Measurements from ENCODE around the gene CALHM4.

Gene CALHM4

GRCh38 chr6:116575227-116575626 lies 21.7 kb downstream of the CALHM4 start:
- H3K9ac ChIP-seq (ENCODE audit: insufficient read length, low read depth) = no peak overlapping the region
- H3K4me1 ChIP-seq (ENCODE audit: insufficient read depth, insufficient read length) = no peaks in the 10 kb centered on the region
- peaks cover 38% of the 10 kb centered on the region for H3K36me3 ChIP-seq (ENCODE audit: insufficient read depth, insufficient read length, low read length)
- H3K4me3 ChIP-seq (ENCODE audit: insufficient read length, low read depth) = no peak overlapping the region
- no peak for DNase-seq (ENCODE audit: low read depth, low spot score)
- no peaks in the 10 kb centered on the region for H3K27me3 ChIP-seq (ENCODE audit: insufficient read depth, insufficient read length)
- TF ChIP-seq SUZ12 (IDR thresholded peaks at IDR 0.05; ENCODE audit: extremely low read depth, insufficient read depth, insufficient read length) = no peak
- no peak for TF ChIP-seq ZNF274 (IDR thresholded peaks at IDR 0.05; ENCODE audit: low read depth, low read length)
- TF ChIP-seq YY1 (IDR thresholded peaks at IDR 0.05; ENCODE audit: insufficient read depth, insufficient read length) = no peak
- no peaks in the 10 kb centered on the region for H3K9me3 ChIP-seq (ENCODE audit: insufficient read depth, low read length)

- Histone ChIP-seq H3K9me3 (ENCODE audit: insufficient read depth, low read length) (no peaks in the 10 kb centered on the region), H3K36me3 (ENCODE audit: insufficient read depth, insufficient read length, low read length) (peaks cover 47% of the 10 kb centered on the region), H3K9ac (ENCODE audit: insufficient read length, low read depth) (no peak overlapping the region), H3K4me3 (ENCODE audit: insufficient read length, low read depth) (no peak overlapping the region), H3K27me3 (ENCODE audit: insufficient read depth, insufficient read length) (no peaks in the 10 kb centered on the region), H3K4me1 (ENCODE audit: insufficient read depth, insufficient read length) (no peaks in the 10 kb centered on the region)
- TF ChIP-seq ZNF274 (IDR thresholded peaks at IDR 0.05; ENCODE audit: low read depth, low read length) (no peak), SUZ12 (IDR thresholded peaks at IDR 0.05; ENCODE audit: extremely low read depth, insufficient read depth, insufficient read length) (no peak), YY1 (IDR thresholded peaks at IDR 0.05; ENCODE audit: insufficient read depth, insufficient read length) (no peak)
- no peak for DNase-seq (ENCODE audit: low read depth, low spot score)
These were observed 23.9 kb downstream of the CALHM4 start for GRCh38 chr6:116577486-116577885.

- Histone ChIP-seq H3K4me1 (ENCODE audit: insufficient read depth, insufficient read length) (no peaks in the 10 kb centered on the region), H3K9ac (ENCODE audit: insufficient read length, low read depth) (no peak overlapping the region), H3K36me3 (ENCODE audit: insufficient read depth, insufficient read length, low read length) (peaks cover 52% of the 10 kb centered on the region), H3K27me3 (ENCODE audit: insufficient read depth, insufficient read length) (no peaks in the 10 kb centered on the region), H3K4me3 (ENCODE audit: insufficient read length, low read depth) (no peak overlapping the region), H3K9me3 (ENCODE audit: insufficient read depth, low read length) (no peaks in the 10 kb centered on the region)
- no peak for DNase-seq (ENCODE audit: low read depth, low spot score)
- TF ChIP-seq YY1 (IDR thresholded peaks at IDR 0.05; ENCODE audit: insufficient read depth, insufficient read length) = no peak
- TF ChIP-seq SUZ12 (IDR thresholded peaks at IDR 0.05; ENCODE audit: extremely low read depth, insufficient read depth, insufficient read length) = no peak
- no peak for TF ChIP-seq ZNF274 (IDR thresholded peaks at IDR 0.05; ENCODE audit: low read depth, low read length)
These were observed 24.8 kb downstream of the CALHM4 start for GRCh38 chr6:116578335-116578734.

GRCh38 chr6:116579143-116579542 lies 25.6 kb downstream of the CALHM4 start:
- peaks cover 47% of the 10 kb centered on the region for H3K36me3 ChIP-seq (ENCODE audit: insufficient read depth, insufficient read length, low read length)
- no peak overlapping the region for H3K4me3 ChIP-seq (ENCODE audit: insufficient read length, low read depth)
- H3K9me3 ChIP-seq (ENCODE audit: insufficient read depth, low read length) = no peaks in the 10 kb centered on the region
- H3K27me3 ChIP-seq (ENCODE audit: insufficient read depth, insufficient read length) = no peaks in the 10 kb centered on the region
- TF ChIP-seq YY1 (IDR thresholded peaks at IDR 0.05; ENCODE audit: insufficient read depth, insufficient read length) (no peak), ZNF274 (IDR thresholded peaks at IDR 0.05; ENCODE audit: low read depth, low read length) (no peak), SUZ12 (IDR thresholded peaks at IDR 0.05; ENCODE audit: extremely low read depth, insufficient read depth, insufficient read length) (no peak)
- no peak overlapping the region for H3K9ac ChIP-seq (ENCODE audit: insufficient read length, low read depth)
- DNase-seq (ENCODE audit: low read depth, low spot score) = no peak
- H3K4me1 ChIP-seq (ENCODE audit: insufficient read depth, insufficient read length) = no peaks in the 10 kb centered on the region

- no peaks in the 10 kb centered on the region for H3K27me3 ChIP-seq (ENCODE audit: insufficient read depth, insufficient read length)
- no peak for TF ChIP-seq SUZ12 (IDR thresholded peaks at IDR 0.05; ENCODE audit: extremely low read depth, insufficient read depth, insufficient read length)
- no peak for TF ChIP-seq YY1 (IDR thresholded peaks at IDR 0.05; ENCODE audit: insufficient read depth, insufficient read length)
- no peak for TF ChIP-seq ZNF274 (IDR thresholded peaks at IDR 0.05; ENCODE audit: low read depth, low read length)
These were observed 26.6 kb downstream of the CALHM4 start for GRCh38 chr6:116580198-116580597.

GRCh38 chr6:116586276-116586675 lies 32.7 kb downstream of the CALHM4 start:
- no peak overlapping the region for H3K4me3 ChIP-seq (ENCODE audit: insufficient read length, low read depth)
- H3K36me3 ChIP-seq (ENCODE audit: insufficient read depth, insufficient read length, low read length) = peaks cover 44% of the 10 kb centered on the region

More at GRCh38 chr6:116580198-116580597, 26.6 kb downstream of the CALHM4 start:
- Histone ChIP-seq H3K4me1 (ENCODE audit: insufficient read depth, insufficient read length) (no peaks in the 10 kb centered on the region), H3K9ac (ENCODE audit: insufficient read length, low read depth) (no peak overlapping the region), H3K9me3 (ENCODE audit: insufficient read depth, low read length) (no peaks in the 10 kb centered on the region), H3K4me3 (ENCODE audit: insufficient read length, low read depth) (no peak overlapping the region), H3K36me3 (ENCODE audit: insufficient read depth, insufficient read length, low read length) (peaks cover 39% of the 10 kb centered on the region)
- no peak for DNase-seq (ENCODE audit: low read depth, low spot score)

GRCh38 chr6:116586738-116587137 lies 33.2 kb downstream of the CALHM4 start:
- no peaks in the 10 kb centered on the region for H3K27me3 ChIP-seq (ENCODE audit: insufficient read depth, insufficient read length)
- no peak for TF ChIP-seq SUZ12 (IDR thresholded peaks at IDR 0.05; ENCODE audit: extremely low read depth, insufficient read depth, insufficient read length)
- no peak for TF ChIP-seq YY1 (IDR thresholded peaks at IDR 0.05; ENCODE audit: insufficient read depth, insufficient read length)
- no peak for TF ChIP-seq ZNF274 (IDR thresholded peaks at IDR 0.05; ENCODE audit: low read depth, low read length)
- no peaks in the 10 kb centered on the region for H3K4me1 ChIP-seq (ENCODE audit: insufficient read depth, insufficient read length)
- peaks cover 48% of the 10 kb centered on the region for H3K36me3 ChIP-seq (ENCODE audit: insufficient read depth, insufficient read length, low read length)
- no peak overlapping the region for H3K4me3 ChIP-seq (ENCODE audit: insufficient read length, low read depth)
- no peak overlapping the region for H3K9ac ChIP-seq (ENCODE audit: insufficient read length, low read depth)
- DNase-seq (ENCODE audit: low read depth, low spot score) = no peak
- H3K9me3 ChIP-seq (ENCODE audit: insufficient read depth, low read length) = no peaks in the 10 kb centered on the region

More at GRCh38 chr6:116586276-116586675, 32.7 kb downstream of the CALHM4 start:
- no peak for TF ChIP-seq SUZ12 (IDR thresholded peaks at IDR 0.05; ENCODE audit: extremely low read depth, insufficient read depth, insufficient read length)
- TF ChIP-seq ZNF274 (IDR thresholded peaks at IDR 0.05; ENCODE audit: low read depth, low read length) = no peak
- TF ChIP-seq YY1 (IDR thresholded peaks at IDR 0.05; ENCODE audit: insufficient read depth, insufficient read length) = no peak
- H3K27me3 ChIP-seq (ENCODE audit: insufficient read depth, insufficient read length) = no peaks in the 10 kb centered on the region
- H3K9ac ChIP-seq (ENCODE audit: insufficient read length, low read depth) = no peak overlapping the region
- no peak for DNase-seq (ENCODE audit: low read depth, low spot score)
- no peaks in the 10 kb centered on the region for H3K9me3 ChIP-seq (ENCODE audit: insufficient read depth, low read length)
- H3K4me1 ChIP-seq (ENCODE audit: insufficient read depth, insufficient read length) = no peaks in the 10 kb centered on the region
